ENCODE data around the gene DAAM2. TPM values are rescaled to one million over a fixed set of nuclear protein-coding genes. Genes with fewer than 3 reads are reported as not detected.

Gene DAAM2
- total RNA-seq, 2 experiments from 2014 or later: 0.09 to 1.1 TPM

DNA sequence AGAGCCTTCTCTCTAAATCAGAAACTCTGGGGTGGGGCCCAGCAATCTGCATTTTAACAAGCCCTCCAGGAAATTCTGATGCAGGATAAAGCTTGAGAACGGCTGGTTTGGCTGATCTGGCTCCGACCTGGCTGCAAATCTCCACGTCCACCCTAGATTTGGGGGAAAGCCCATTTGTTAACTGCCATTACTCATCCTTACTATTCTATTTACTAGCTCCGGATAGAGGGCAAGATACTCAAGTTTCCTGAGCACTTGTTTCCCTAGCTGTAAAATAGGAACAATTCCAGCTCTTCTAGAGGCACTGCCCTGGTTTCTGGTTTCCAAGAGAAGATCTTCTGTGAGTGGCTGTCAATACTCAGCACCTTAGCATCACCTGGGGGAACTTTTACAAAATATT is 44.4 kb downstream of the DAAM2 start:
- no peak for DNase-seq (ENCODE audit: low spot score)
- intact Hi-C loops (cut with micrococcal nuclease; ENCODE audit: unreplicated experiment): no loop called here
- Histone ChIP-seq H3K36me3 (ENCODE audit: insufficient read depth, low read length) (no peaks in the 10 kb centered on the region), H3K79me2 (ENCODE audit: insufficient read depth, low read depth, low read length) (no peaks in the 10 kb centered on the region), H3K9me3 (ENCODE audit: low read length) (no peaks in the 10 kb centered on the region), H3K4me2 (ENCODE audit: low read length) (no peak overlapping the region), H3K9me2 (ENCODE audit: insufficient read depth, low read length) (no peaks in the 10 kb centered on the region), H4K20me1 (ENCODE audit: insufficient read depth, low read length) (no peaks in the 10 kb centered on the region), H3K4me3 (ENCODE audit: low read depth, low read length, poor library complexity, severe bottlenecking) (no peak overlapping the region), H3K27ac (ENCODE audit: low read depth, low read length, poor library complexity, severe bottlenecking) (no peak overlapping the region), H3K4me1 (ENCODE audit: insufficient read depth, low read length, poor library complexity, severe bottlenecking) (peaks cover 2% of the 10 kb centered on the region), H2AFZ (ENCODE audit: low read length) (no peak overlapping the region)
- no TSS peak for BruUV-seq (replicated peaks)
- ChIA-PET CTCF (ENCODE audit: unreplicated experiment) (no interaction called here), POLR2A (interaction anchor here (0.8 to 1.1 kb wide), 2 partner anchors 14 to 15 kb away, joined by 3 to 4 read pairs; no protein-coding TSS in a partner anchor)
- TF ChIP-seq, protein P1, sequence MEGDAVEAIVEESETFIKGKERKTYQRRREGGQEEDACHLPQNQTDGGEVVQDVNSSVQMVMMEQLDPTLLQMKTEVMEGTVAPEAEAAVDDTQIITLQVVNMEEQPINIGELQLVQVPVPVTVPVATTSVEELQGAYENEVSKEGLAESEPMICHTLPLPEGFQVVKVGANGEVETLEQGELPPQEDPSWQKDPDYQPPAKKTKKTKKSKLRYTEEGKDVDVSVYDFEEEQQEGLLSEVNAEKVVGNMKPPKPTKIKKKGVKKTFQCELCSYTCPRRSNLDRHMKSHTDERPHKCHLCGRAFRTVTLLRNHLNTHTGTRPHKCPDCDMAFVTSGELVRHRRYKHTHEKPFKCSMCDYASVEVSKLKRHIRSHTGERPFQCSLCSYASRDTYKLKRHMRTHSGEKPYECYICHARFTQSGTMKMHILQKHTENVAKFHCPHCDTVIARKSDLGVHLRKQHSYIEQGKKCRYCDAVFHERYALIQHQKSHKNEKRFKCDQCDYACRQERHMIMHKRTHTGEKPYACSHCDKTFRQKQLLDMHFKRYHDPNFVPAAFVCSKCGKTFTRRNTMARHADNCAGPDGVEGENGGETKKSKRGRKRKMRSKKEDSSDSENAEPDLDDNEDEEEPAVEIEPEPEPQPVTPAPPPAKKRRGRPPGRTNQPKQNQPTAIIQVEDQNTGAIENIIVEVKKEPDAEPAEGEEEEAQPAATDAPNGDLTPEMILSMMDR (conservative IDR thresholded peaks at IDR 0.05; ENCODE audit: low read length): no peak
- TF ChIP-seq EZH2phosphoT487 (IDR thresholded peaks at IDR 0.05; ENCODE audit: borderline replicate concordance, low read depth, low read length): no peak

DNA sequence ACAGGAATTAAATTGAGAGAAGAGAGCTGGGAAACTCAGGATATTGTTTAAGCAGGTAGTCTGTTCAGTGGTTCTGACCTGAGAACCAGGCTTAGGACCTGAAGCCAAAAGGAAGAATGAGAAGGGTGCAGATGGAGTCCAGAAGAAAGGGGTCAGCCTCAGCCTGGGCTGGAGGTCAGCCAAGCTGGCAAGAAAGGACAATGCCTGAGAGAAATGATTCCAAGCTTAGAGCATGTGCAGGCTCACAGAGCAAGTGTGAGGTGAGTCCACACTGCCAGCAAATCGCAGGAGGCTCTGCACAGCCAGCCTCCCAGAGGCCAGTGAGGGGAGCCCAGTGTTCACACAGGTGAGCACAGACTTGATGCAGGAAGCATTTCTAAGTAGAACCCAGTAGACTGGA is 47.3 kb downstream of the DAAM2 start:
- no peak for TF ChIP-seq EZH2phosphoT487 (IDR thresholded peaks at IDR 0.05; ENCODE audit: borderline replicate concordance, low read depth, low read length)
- TF ChIP-seq, protein P1 (conservative IDR thresholded peaks at IDR 0.05; ENCODE audit: low read length): no peak
- Histone ChIP-seq H3K9me2 (ENCODE audit: insufficient read depth, low read length) (no peaks in the 10 kb centered on the region), H2AFZ (ENCODE audit: low read length) (peak overlapping the region; percentile 27; the same call in 1 of the 2 replicates), H4K20me1 (ENCODE audit: insufficient read depth, low read length) (no peaks in the 10 kb centered on the region), H3K27ac (ENCODE audit: low read depth, low read length, poor library complexity, severe bottlenecking) (no peak overlapping the region), H3K9me3 (ENCODE audit: low read length) (no peaks in the 10 kb centered on the region), H3K36me3 (ENCODE audit: insufficient read depth, low read length) (no peaks in the 10 kb centered on the region), H3K4me2 (ENCODE audit: low read length) (no peak overlapping the region), H3K4me1 (ENCODE audit: insufficient read depth, low read length, poor library complexity, severe bottlenecking) (peaks cover 2% of the 10 kb centered on the region), H3K79me2 (ENCODE audit: insufficient read depth, low read depth, low read length) (no peaks in the 10 kb centered on the region), H3K4me3 (ENCODE audit: low read depth, low read length, poor library complexity, severe bottlenecking) (no peak overlapping the region)
- intact Hi-C loops (cut with micrococcal nuclease; ENCODE audit: unreplicated experiment): no loop called here
- ChIA-PET CTCF (ENCODE audit: unreplicated experiment) (no interaction called here), POLR2A (interaction anchor here (1.4 kb wide), 1 partner anchor 12 kb away, joined by 4 read pairs; no protein-coding TSS in a partner anchor)
- DNase-seq (ENCODE audit: low spot score): no peak
- BruUV-seq (replicated peaks): no TSS peak

DNA sequence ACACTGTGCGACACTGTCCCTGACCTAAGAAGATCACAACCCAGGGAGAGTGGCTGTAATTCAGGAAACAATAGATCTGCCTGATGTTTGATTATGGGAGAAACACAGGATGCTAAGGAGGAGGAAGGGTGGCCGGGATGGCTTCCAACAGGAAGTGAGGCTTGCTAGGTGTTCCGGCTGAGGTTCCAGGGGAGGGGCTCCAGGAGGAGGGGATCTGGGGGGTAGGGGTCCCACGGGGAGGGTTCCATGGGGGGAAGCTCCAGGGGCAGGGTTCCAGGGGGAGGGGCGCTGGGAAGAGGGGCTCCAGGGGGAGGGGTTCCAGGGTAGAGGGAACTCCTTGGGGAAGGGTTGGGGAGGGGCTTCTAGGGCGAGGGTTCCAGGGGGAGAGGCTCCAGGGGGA is 48.6 kb downstream of the DAAM2 start:
- no peaks in the 10 kb centered on the region for H4K20me1 ChIP-seq (ENCODE audit: insufficient read depth, low read length)
- H2AFZ ChIP-seq (ENCODE audit: low read length): peak overlapping the region; percentile 13; the same call in 1 of the 2 replicates
- H3K9me3 ChIP-seq (ENCODE audit: low read length): no peaks in the 10 kb centered on the region
- H3K4me2 ChIP-seq (ENCODE audit: low read length): no peak overlapping the region
- H3K36me3 ChIP-seq (ENCODE audit: insufficient read depth, low read length): no peaks in the 10 kb centered on the region
- no peak overlapping the region for H3K4me3 ChIP-seq (ENCODE audit: low read depth, low read length, poor library complexity, severe bottlenecking)
- DNase-seq (ENCODE audit: low spot score): no peak
- ChIA-PET POLR2A (interaction anchor here (0.6 to 1.0 kb wide), 5 partner anchors 9 to 48 kb away, joined by 3 to 5 read pairs (median 4); no protein-coding TSS in a partner anchor), CTCF (ENCODE audit: unreplicated experiment) (no interaction called here)
- H3K9me2 ChIP-seq (ENCODE audit: insufficient read depth, low read length): no peaks in the 10 kb centered on the region
- no TSS peak for BruUV-seq (replicated peaks)
- intact Hi-C loops (cut with micrococcal nuclease; ENCODE audit: unreplicated experiment): no loop called here
- TF ChIP-seq EZH2phosphoT487 (IDR thresholded peaks at IDR 0.05; ENCODE audit: borderline replicate concordance, low read depth, low read length): no peak
- TF ChIP-seq, protein P1 (conservative IDR thresholded peaks at IDR 0.05; ENCODE audit: low read length): no peak
- no peak overlapping the region for H3K27ac ChIP-seq (ENCODE audit: low read depth, low read length, poor library complexity, severe bottlenecking)
- H3K79me2 ChIP-seq (ENCODE audit: insufficient read depth, low read depth, low read length): no peaks in the 10 kb centered on the region
- peaks cover 2% of the 10 kb centered on the region for H3K4me1 ChIP-seq (ENCODE audit: insufficient read depth, low read length, poor library complexity, severe bottlenecking)

All from OCI-LY7 (cell line).